Thyroid gland (tissue), 4 donors: ENCODE measurements around the gene PGAP2. TPM values are rescaled to one million over a fixed set of nuclear protein-coding genes. Genes with fewer than 3 reads are reported as not detected.
"Not testable (repeated sequence)": the region's sequence is repeated elsewhere in the genome, so short reads cannot be mapped to it uniquely, and the experiment has no call there.

Source experiments
- DNase-seq, 2 donors: peaks; one replicate each; pipeline ENCODE4 v3.0.0-alpha.2; 2019
- H3K27ac ChIP-seq, 3 donors: fragments of 200-600 bp; sonication (generic); 1 replicate in 2 of 3; 2 replicates in 1 of 3; pipeline ENCODE4 v1.5.1; 2016 to 2019; ENCODE audit warnings: mild to moderate bottlenecking in 1 of 3, moderate library complexity in 1 of 3
- H3K27me3 ChIP-seq: fragments of 200-600 bp; sonication (generic); one replicate; pipeline ENCODE4 v1.5.1; 2019
- H3K36me3 ChIP-seq, 2 donors: fragments of 200-600 bp; sonication (generic); one replicate each; pipeline ENCODE4 v1.5.1; 2016 to 2019
- H3K4me1 ChIP-seq, 2 donors: fragments of 200-600 bp; sonication (generic); one replicate each; pipeline ENCODE4 v1.5.1; 2017 to 2019
- H3K4me3 ChIP-seq, 3 donors: fragments of 200-600 bp; sonication (generic); replicated peaks in 1 of 3; 1 replicate in 2 of 3; 2 replicates in 1 of 3; pipeline ENCODE4 v1.5.1; 2016; ENCODE audit warnings: mild to moderate bottlenecking in 1 of 3
- H3K9me3 ChIP-seq: fragments of 200-600 bp; sonication (generic); one replicate; pipeline ENCODE4 v1.5.1; 2017
- CTCF ChIP-seq, 6 experiments: fragments of 200-600 bp in 3 of 6; fragments of 450-650 bp in 3 of 6; sonication (generic) in 3 of 6; IDR thresholded peaks; one replicate each; pipeline ENCODE4 v1.5.1; 2016 to 2019; ENCODE audit warnings: antibody characterized with exemption in 6 of 6, mild to moderate bottlenecking in 2 of 6, inconsistent platforms in 1 of 6, moderate library complexity in 1 of 6
- POLR2A ChIP-seq, 2 donors: fragments of 450-650 bp; IDR thresholded peaks; one replicate each; pipeline ENCODE4 v1.6.1; 2017; ENCODE audit warnings: antibody characterized with exemption in 2 of 2, mild to moderate bottlenecking in 2 of 2, moderate library complexity in 1 of 2
- WGBS, 2 donors: methylation state at CpG; one replicate each; pipeline ENCODE4 v1.1.5; 2017; 5-methylcytosine and 5-hydroxymethylcytosine counted together
- intact Hi-C: fragments of 100-400 bp; cut with DNase I; formaldehyde crosslinking; loops from one replicate; pipeline ENCODE4 v1.15.1; 2023
- total RNA-seq, 4 donors: library from RNA; depleted of rRNA; stranded (reverse); fragments of >200 nt; gene quantifications; one replicate each; pipeline ENCODE4 v1.2.3, GENCODE V29; 2016

PGAP2 gene
- total RNA-seq, 4 donors from 2014 or later, result 24.6 to 36.5 (median 30.5) TPM

GRCh38 chr11:3803726-3804495 lies 4.4 kb upstream of the PGAP2 start:
- Histone ChIP-seq H3K4me1 (peaks cover 9 to 12% of the 10 kb centered on the region in 2 donors), H3K27ac (no peak overlapping the region), H3K9me3 (no peaks in the 10 kb centered on the region), H3K4me3 (no peak overlapping the region), H3K36me3 (no peaks in the 10 kb centered on the region), H3K27me3 (no peaks in the 10 kb centered on the region)
- TF ChIP-seq CTCF (IDR thresholded peaks at IDR 0.05) (no peak), POLR2A (IDR thresholded peaks at IDR 0.05) (no peak)
- whole genome bisulfite sequencing, 2 donors, result 84% methylated on average over 11 of the region's 11 CpGs
- no peak for DNase-seq
- intact Hi-C loops, result no loop called here

- Histone ChIP-seq H3K36me3 (no peaks in the 10 kb centered on the region), H3K27me3 (no peaks in the 10 kb centered on the region), H3K4me3 (peak overlapping the region; percentile 13 to 68 (median 46)), H3K27ac (peak overlapping the region; percentile 53 to 79 (median 71)), H3K4me1 (peaks cover 13 to 20% of the 10 kb centered on the region in 2 donors), H3K9me3 (no peaks in the 10 kb centered on the region)
- WGBS, 2 donors, result 13 to 15% methylated on average over 5 of the region's 5 CpGs
- DNase-seq, result peak; percentile 76 to 77
- intact Hi-C loops, result no loop called here
- TF ChIP-seq CTCF (IDR thresholded peaks at IDR 0.05), result peak in 5 of 6 experiments; percentile 39 to 79 (median 73)
- TF ChIP-seq POLR2A (IDR thresholded peaks at IDR 0.05), result no peak
Observed at GRCh38 chr11:3808861-3809623, 682 bp downstream of the PGAP2 start.

GRCh38 chr11:3809624-3809928 lies 1.2 kb downstream of the PGAP2 start:
- no peaks in the 10 kb centered on the region for H3K27me3 ChIP-seq
- H3K4me1 ChIP-seq, result peaks cover 13 to 20% of the 10 kb centered on the region in 2 donors
- no peaks in the 10 kb centered on the region for H3K36me3 ChIP-seq
- TF ChIP-seq POLR2A (IDR thresholded peaks at IDR 0.05), result no peak
- no peak for TF ChIP-seq CTCF (IDR thresholded peaks at IDR 0.05)
- H3K4me3 ChIP-seq, result no peak overlapping the region
- intact Hi-C loops, result no loop called here
- H3K27ac ChIP-seq, result peak overlapping the region in 2 of 3 donors; percentile 2 to 79
- H3K9me3 ChIP-seq, result no peaks in the 10 kb centered on the region
- 94 to 100% methylated on average over 1 of the region's 1 CpG for WGBS, 2 donors
- no peak for DNase-seq

- DNase-seq, result no peak
- Histone ChIP-seq H3K4me1 (peaks cover 13 to 20% of the 10 kb centered on the region in 2 donors), H3K4me3 (no peak overlapping the region), H3K36me3 (no peaks in the 10 kb centered on the region), H3K9me3 (no peaks in the 10 kb centered on the region), H3K27ac (no peak overlapping the region), H3K27me3 (no peaks in the 10 kb centered on the region)
- TF ChIP-seq CTCF (IDR thresholded peaks at IDR 0.05) (no peak), POLR2A (IDR thresholded peaks at IDR 0.05) (no peak)
- WGBS, 2 donors, result 94 to 95% methylated on average over 3 of the region's 3 CpGs
- intact Hi-C loops, result no loop called here
Observed at GRCh38 chr11:3810446-3810845, 2.1 kb downstream of the PGAP2 start.

- intact Hi-C loops, result no loop called here
- no peak for DNase-seq
Observed at GRCh38 chr11:3810951-3811350, 2.6 kb downstream of the PGAP2 start.

GRCh38 chr11:3814832-3815231 lies 6.5 kb downstream of the PGAP2 start:
- DNase-seq, H3K27me3 ChIP-seq, H3K4me3 ChIP-seq, H3K27ac ChIP-seq, H3K9me3 ChIP-seq, H3K36me3 ChIP-seq, intact Hi-C loops: not testable (repeated sequence)
- peaks cover 7 to 13% of the 10 kb centered on the region in 2 donors for H3K4me1 ChIP-seq
- 93 to 95% methylated on average over 5 of the region's 5 CpGs for WGBS, 2 donors

More at GRCh38 chr11:3810951-3811350, 2.6 kb downstream of the PGAP2 start:
- H3K9me3 ChIP-seq, result no peaks in the 10 kb centered on the region
- no peak overlapping the region for H3K27ac ChIP-seq
- no peaks in the 10 kb centered on the region for H3K27me3 ChIP-seq
- H3K4me3 ChIP-seq, result no peak overlapping the region
- peaks cover 16 to 20% of the 10 kb centered on the region in 2 donors for H3K4me1 ChIP-seq
- no peaks in the 10 kb centered on the region for H3K36me3 ChIP-seq
- TF ChIP-seq CTCF (IDR thresholded peaks at IDR 0.05) (no peak), POLR2A (IDR thresholded peaks at IDR 0.05) (no peak)
- WGBS, 2 donors, result 92% methylated on average over 4 of the region's 4 CpGs; no CpG with 5 or more reads in 1 of the 2 donors
